SK-N-SH (cell line): ENCODE data around the gene GSTA4. TPM values are rescaled to one million over a fixed set of nuclear protein-coding genes. Genes with fewer than 3 reads are reported as not detected.

Source experiments
- CTCF ChIA-PET: fragments of 300-600, 350-600 bp; formaldehyde crosslinking; extraction: SDS; loops from one replicate; lab custom pipeline; 2021; lab: Yijun Ruan, JAX
- POLR2A ChIA-PET: fragments of 350-600 bp; sonication (Branson Sonifier 250); formaldehyde crosslinking; extraction: SDS; loops from one replicate; lab custom pipeline; 2020; ENCODE audit warnings: antibody characterized with exemption, inconsistent platforms; lab: Yijun Ruan, JAX
- DNase-seq: peaks from one replicate; pipeline ENCODE4 v3.0.0; 2012
- H2AFZ ChIP-seq: fragments of 200-600 bp; sonication (generic); 2 replicates; pipeline ENCODE4 v1.8.1; 2016; ENCODE audit warnings: antibody characterized with exemption, mild to moderate bottlenecking, low read depth
- H3F3A ChIP-seq: fragments of 200-600 bp; sonication (generic); replicated peaks from 2 replicates; pipeline ENCODE3; 2016; ENCODE audit warnings: antibody characterized with exemption, mild to moderate bottlenecking; ENCODE audit not compliant: insufficient read depth
- H3K27ac ChIP-seq, 2 experiments: fragments of 200-500 bp in 1 of 2; fragments of 200-600 bp in 1 of 2; sonication (Bioruptor generic) in 1 of 2; sonication (generic), shearing (Covaris generic) in 1 of 2; 2 replicates each; pipeline versions ENCODE4 v1.5.1 to v1.6.1; 2014 to 2016; ENCODE audit warnings: low read depth in 2 of 2, inconsistent platforms in 1 of 2, low read length in 1 of 2, mild to moderate bottlenecking in 1 of 2, mixed read lengths in 1 of 2
- H3K27me3 ChIP-seq: fragments of 200-600 bp; sonication (generic), shearing (Covaris generic); 2 replicates; pipeline ENCODE4 v1.6.1; 2016; ENCODE audit warnings: mixed run types; ENCODE audit not compliant: insufficient read depth
- H3K36me3 ChIP-seq, 2 experiments: fragments of 200-500 bp in 1 of 2; fragments of 200-600 bp in 1 of 2; sonication (Bioruptor generic) in 1 of 2; sonication (generic) in 1 of 2; replicated peaks in 1 of 2; 2 replicates each; pipeline versions ENCODE3 to v1.5.1; 2014 to 2016; ENCODE audit warnings: low read length in 1 of 2, mild to moderate bottlenecking in 1 of 2; ENCODE audit not compliant: insufficient read depth in 2 of 2, control insufficient read depth in 1 of 2
- H3K4me1 ChIP-seq, 2 experiments: fragments of 200-500 bp in 1 of 2; fragments of 200-600 bp in 1 of 2; sonication (Bioruptor generic) in 1 of 2; sonication (generic), shearing (Covaris generic) in 1 of 2; 2 replicates each; pipeline versions ENCODE4 v1.5.1 to v1.6.1; 2014 to 2016; ENCODE audit warnings: low read depth in 1 of 2, low read length in 1 of 2, mixed run types in 1 of 2; ENCODE audit not compliant: insufficient read depth in 2 of 2, control insufficient read depth in 1 of 2
- H3K4me2 ChIP-seq: fragments of 200-600 bp; sonication (generic), shearing (Covaris generic); 2 replicates; pipeline ENCODE4 v1.6.1; 2017; ENCODE audit warnings: mixed run types
- H3K4me3 ChIP-seq, 2 experiments: fragments of 200-500 bp in 1 of 2; fragments of 200-600 bp in 1 of 2; sonication (Bioruptor generic) in 1 of 2; sonication (generic), shearing (Covaris generic) in 1 of 2; 2 replicates each; pipeline versions ENCODE4 v1.5.1 to v1.8.1; 2014 to 2016; ENCODE audit warnings: low read depth in 2 of 2, inconsistent platforms in 1 of 2, low read length in 1 of 2, mild to moderate bottlenecking in 1 of 2, mixed read lengths in 1 of 2, moderate library complexity in 1 of 2
- H3K79me2 ChIP-seq: fragments of 200-600 bp; sonication (generic); 2 replicates; pipeline ENCODE4 v1.8.1; 2017; ENCODE audit warnings: mild to moderate bottlenecking; ENCODE audit not compliant: insufficient read depth
- H3K9ac ChIP-seq: fragments of 200-600 bp; sonication (generic); 2 replicates; pipeline ENCODE4 v1.6.1; 2017; ENCODE audit warnings: mixed run types
- H3K9me2 ChIP-seq: fragments of 200-600 bp; sonication (generic); 2 replicates; pipeline ENCODE4 v1.6.1; 2017; ENCODE audit warnings: mixed run types
- H3K9me3 ChIP-seq: fragments of 200-600 bp; sonication (generic); 2 replicates; pipeline ENCODE4 v1.6.1; 2017; ENCODE audit warnings: mixed run types, mild to moderate bottlenecking, moderate library complexity
- H4K20me1 ChIP-seq: fragments of 200-600 bp; sonication (generic); 2 replicates; pipeline ENCODE4 v1.6.1; 2017; ENCODE audit warnings: mild to moderate bottlenecking, mixed run types; ENCODE audit not compliant: insufficient read depth
- EP300 ChIP-seq, 2 experiments: IDR thresholded peaks; 2 replicates each; pipeline versions ENCODE4 v1.4.0 to v1.6.1; 2012; ENCODE audit warnings: borderline replicate concordance in 1 of 2, low read depth in 1 of 2, low read length in 1 of 2
- FOSL2 ChIP-seq: IDR thresholded peaks from 2 replicates; pipeline ENCODE4 v1.4.0; 2012; ENCODE audit warnings: low read depth, mild to moderate bottlenecking, moderate library complexity, borderline replicate concordance
- FOXM1 ChIP-seq: IDR thresholded peaks from 2 replicates; pipeline ENCODE4 v1.4.0; 2012; ENCODE audit warnings: low read depth, mild to moderate bottlenecking
- GATA2 ChIP-seq: sonication (generic); formaldehyde crosslinking; IDR thresholded peaks from 2 replicates; pipeline ENCODE4 v1.5.0; 2020; ENCODE audit warnings: mild to moderate bottlenecking, missing genetic modification reagents
- JUND ChIP-seq: IDR thresholded peaks from 2 replicates; pipeline ENCODE4 v1.4.0; 2012
- MEF2A ChIP-seq: IDR thresholded peaks from 2 replicates; pipeline ENCODE4 v1.4.0; 2012; ENCODE audit warnings: low read depth, borderline replicate concordance
- NFIC ChIP-seq: IDR thresholded peaks from 2 replicates; pipeline ENCODE4 v1.4.0; 2012; ENCODE audit warnings: borderline replicate concordance
- POLR2AphosphoS5 ChIP-seq: IDR thresholded peaks from 2 replicates; pipeline ENCODE4 v1.6.1; 2012; ENCODE audit warnings: low read depth, low read length
- RXRA ChIP-seq: IDR thresholded peaks from 2 replicates; pipeline ENCODE4 v1.4.0; 2012; ENCODE audit warnings: low read depth, mild to moderate bottlenecking, borderline replicate concordance
- TAF1 ChIP-seq: IDR thresholded peaks from 2 replicates; pipeline ENCODE4 v1.6.1; 2012; ENCODE audit warnings: low read depth, mild to moderate bottlenecking, low read length, moderate library complexity, borderline replicate concordance
- TCF12 ChIP-seq: IDR thresholded peaks from 2 replicates; pipeline ENCODE4 v1.4.0; 2012
- TEAD4 ChIP-seq: IDR thresholded peaks from 2 replicates; pipeline ENCODE4 v1.4.0; 2012; ENCODE audit warnings: mild to moderate bottlenecking, borderline replicate concordance; ENCODE audit not compliant: insufficient read depth
- WGBS: methylation state at CpG from one replicate; pipeline ENCODE4 v1.1.6; 2017; ENCODE audit warnings: low lambda C conversion rate; 5-methylcytosine and 5-hydroxymethylcytosine counted together
- polyA plus RNA-seq, 3 experiments: library from polyadenylated mRNA; depleted of rRNA; stranded (reverse); fragments of >200 nt; gene quantifications; 2 replicates each; pipeline ENCODE4 v1.2.3, GENCODE V29; 2012
- TF ChIP-seq, protein P1 (sequence below): IDR thresholded peaks from 2 replicates; pipeline ENCODE4 v1.4.0; 2012; ENCODE audit warnings: low read depth, borderline replicate concordance
- TF ChIP-seq, protein P2 (sequence below): IDR thresholded peaks from 2 replicates; pipeline ENCODE4; 2012

The GSTA4 gene
- polyA plus RNA-seq, 1 of the 3 experiments (the other 2 are of a cell fraction) = 28.3 TPM

- H3K27me3 ChIP-seq = no peaks in the 10 kb centered on the region
- peak overlapping the region in 1 of 2 experiments; percentile 16; a peak in 2 of 4 replicates for H3K4me3 ChIP-seq
- peaks cover 48% of the 10 kb centered on the region for H3F3A ChIP-seq
- H3K9ac ChIP-seq = peak overlapping the region; percentile 69
- peak overlapping the region; percentile 40 to 96; a peak in 3 of 4 replicates for H3K27ac ChIP-seq
- POLR2A ChIA-PET = no interaction called here
- H3K4me1 ChIP-seq = peaks cover 3 to 62% of the 10 kb centered on the region in 2 experiments
- H3K9me2 ChIP-seq = no peaks in the 10 kb centered on the region
- no peaks in the 10 kb centered on the region for H4K20me1 ChIP-seq
- peaks cover 45% of the 10 kb centered on the region for H3K79me2 ChIP-seq
- CTCF ChIA-PET = interaction anchor here (1.3 to 1.5 kb wide), 2 partner anchors 49 to 162 kb away, joined by 3 read pairs; partner anchors contain the start of gene GSTA4
- peaks cover 18 to 21% of the 10 kb centered on the region in 2 experiments for H3K36me3 ChIP-seq
- no peak for DNase-seq
- H2AFZ ChIP-seq = no peak overlapping the region
- TF ChIP-seq NFIC (no peak), RXRA (no peak), TEAD4 (no peak)
- TF ChIP-seq, all 33 proteins: peak for 0
- peak overlapping the region; percentile 68 for H3K4me2 ChIP-seq
- no peaks in the 10 kb centered on the region for H3K9me3 ChIP-seq
- WGBS = 32% methylated on average over 4 of the region's 4 CpGs
Measured at GRCh38 chr6:53044071-53044470, 49.0 kb upstream of the GSTA4 start.

DNA sequence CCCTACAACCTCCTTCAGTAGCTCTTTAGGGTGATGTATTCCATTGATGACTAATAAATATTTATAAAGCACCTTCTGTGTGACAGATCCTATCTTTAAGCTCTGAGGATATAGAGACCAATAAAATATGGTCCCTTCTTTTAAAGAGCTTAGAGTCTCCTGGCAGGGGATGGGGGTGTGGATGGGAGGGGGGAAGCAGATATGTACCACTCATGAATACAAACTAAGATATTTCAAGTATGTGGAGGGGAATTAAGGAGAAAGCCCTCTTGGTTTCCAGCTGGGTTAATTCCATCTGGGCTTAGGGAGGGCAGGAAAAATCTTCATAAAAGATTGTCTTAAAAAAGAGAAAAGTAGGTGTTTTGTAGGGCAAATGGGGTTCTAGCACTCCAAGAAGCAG lies 48.5 kb upstream of the GSTA4 start:
- Histone ChIP-seq H3K27me3 (no peaks in the 10 kb centered on the region), H3K9me3 (no peaks in the 10 kb centered on the region), H3K36me3 (peaks cover 23 to 25% of the 10 kb centered on the region in 2 experiments), H3K27ac (peak overlapping the region; percentile 56 to 96), H3K4me1 (peaks cover 3 to 57% of the 10 kb centered on the region in 2 experiments), H2AFZ (no peak overlapping the region), H3K79me2 (peaks cover 48% of the 10 kb centered on the region), H3K9ac (peak overlapping the region; percentile 69), H3K4me2 (peak overlapping the region; percentile 68), H4K20me1 (no peaks in the 10 kb centered on the region), H3K9me2 (no peaks in the 10 kb centered on the region), H3F3A (peaks cover 43% of the 10 kb centered on the region), H3K4me3 (peak overlapping the region in 1 of 2 experiments; percentile 16; a peak in 1 of 4 replicates)
- ChIA-PET CTCF (interaction anchor here (1.3 to 1.5 kb wide), 2 partner anchors 48 to 161 kb away, joined by 3 read pairs; partner anchors contain the start of gene GSTA4), POLR2A (no interaction called here)
- no peak for DNase-seq
- no peak for TF ChIP-seq GATA2 (CRISPR knock-in tag)
- TF ChIP-seq, protein P1, sequence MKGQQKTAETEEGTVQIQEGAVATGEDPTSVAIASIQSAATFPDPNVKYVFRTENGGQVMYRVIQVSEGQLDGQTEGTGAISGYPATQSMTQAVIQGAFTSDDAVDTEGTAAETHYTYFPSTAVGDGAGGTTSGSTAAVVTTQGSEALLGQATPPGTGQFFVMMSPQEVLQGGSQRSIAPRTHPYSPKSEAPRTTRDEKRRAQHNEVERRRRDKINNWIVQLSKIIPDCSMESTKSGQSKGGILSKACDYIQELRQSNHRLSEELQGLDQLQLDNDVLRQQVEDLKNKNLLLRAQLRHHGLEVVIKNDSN = no peak
- TF ChIP-seq TCF12 = peak; percentile 64
- peak; percentile 41; the same call in 1 of the 2 replicates for TF ChIP-seq NFIC
- TF ChIP-seq FOXM1 = no peak
- TF ChIP-seq JUND = peak; percentile 40; the same call in 1 of the 2 replicates
- TF ChIP-seq MEF2A = 0 out of 2 replicates have a peak, but pooled peaks have one; percentile 36
- TF ChIP-seq FOSL2 = peak; percentile 63; the same call in 1 of the 2 replicates
- TF ChIP-seq TEAD4 = peak; percentile 48; the same call in 1 of the 2 replicates
- TF ChIP-seq, protein P2, sequence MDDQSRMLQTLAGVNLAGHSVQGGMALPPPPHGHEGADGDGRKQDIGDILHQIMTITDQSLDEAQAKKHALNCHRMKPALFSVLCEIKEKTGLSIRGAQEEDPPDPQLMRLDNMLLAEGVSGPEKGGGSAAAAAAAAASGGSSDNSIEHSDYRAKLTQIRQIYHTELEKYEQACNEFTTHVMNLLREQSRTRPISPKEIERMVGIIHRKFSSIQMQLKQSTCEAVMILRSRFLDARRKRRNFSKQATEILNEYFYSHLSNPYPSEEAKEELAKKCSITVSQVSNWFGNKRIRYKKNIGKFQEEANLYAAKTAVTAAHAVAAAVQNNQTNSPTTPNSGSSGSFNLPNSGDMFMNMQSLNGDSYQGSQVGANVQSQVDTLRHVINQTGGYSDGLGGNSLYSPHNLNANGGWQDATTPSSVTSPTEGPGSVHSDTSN = peak; percentile 30; the same call in 1 of the 2 replicates
- TF ChIP-seq EP300 (IDR thresholded peaks at IDR 0.05; ENCODE audit: borderline replicate concordance in 1 of 2, low read depth in 1 of 2, low read length in 1 of 2) = peak in 1 of 2 experiments; percentile 51; a peak in 1 of 4 replicates
- no peak for TF ChIP-seq TAF1
- no peak for TF ChIP-seq POLR2AphosphoS5
